HG02884 (cell line): ENCODE data around the gene PPP1R1B.

Experiments used
- ATAC-seq: cut with Tn5 transposase; IDR thresholded peaks from one replicate; pipeline ENCODE4 v1.9.1; 2021; ENCODE audit warnings: mild to moderate bottlenecking, moderate library complexity; ENCODE audit not compliant: unreplicated experiment

PPP1R1B gene

DNA sequence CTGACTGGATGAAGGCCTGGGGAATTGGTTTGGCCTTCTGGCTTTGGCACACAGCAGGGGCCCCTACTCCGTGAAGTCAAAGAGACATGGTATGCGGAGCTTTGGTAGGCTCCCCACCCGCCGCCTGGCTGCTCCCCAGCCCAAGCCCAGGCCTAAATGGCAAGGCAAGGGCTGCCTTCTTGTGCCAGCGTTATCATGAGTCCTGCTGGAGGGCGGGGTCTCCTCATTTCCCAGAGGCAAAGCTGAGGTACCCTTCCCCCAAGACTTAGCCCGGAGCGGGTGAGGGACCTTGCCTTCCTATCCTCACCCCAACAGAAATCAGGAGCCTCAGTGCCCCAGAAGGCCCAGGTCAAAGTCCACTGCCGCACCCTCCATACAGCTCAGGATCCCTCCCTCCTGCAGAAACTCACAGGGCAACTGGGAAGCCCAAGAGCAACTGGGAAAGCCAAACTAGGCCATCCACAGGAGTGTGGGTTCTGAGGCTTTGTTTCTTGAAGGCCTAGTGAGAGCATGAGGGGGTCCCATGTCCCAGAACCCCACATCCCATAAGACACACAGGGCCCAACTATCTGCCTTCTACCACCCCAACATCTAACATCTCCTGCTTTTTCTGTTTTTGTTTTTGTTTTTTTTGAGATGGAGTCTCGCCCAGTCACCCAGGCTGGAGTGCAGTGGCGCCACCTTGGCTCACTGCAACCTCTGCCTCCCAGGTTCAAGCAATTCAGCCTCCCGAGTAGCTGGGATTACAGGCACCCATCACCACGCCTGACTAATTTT lies 51.8 kb downstream of the PPP1R1B start:
- ATAC-seq: no peak

DNA sequence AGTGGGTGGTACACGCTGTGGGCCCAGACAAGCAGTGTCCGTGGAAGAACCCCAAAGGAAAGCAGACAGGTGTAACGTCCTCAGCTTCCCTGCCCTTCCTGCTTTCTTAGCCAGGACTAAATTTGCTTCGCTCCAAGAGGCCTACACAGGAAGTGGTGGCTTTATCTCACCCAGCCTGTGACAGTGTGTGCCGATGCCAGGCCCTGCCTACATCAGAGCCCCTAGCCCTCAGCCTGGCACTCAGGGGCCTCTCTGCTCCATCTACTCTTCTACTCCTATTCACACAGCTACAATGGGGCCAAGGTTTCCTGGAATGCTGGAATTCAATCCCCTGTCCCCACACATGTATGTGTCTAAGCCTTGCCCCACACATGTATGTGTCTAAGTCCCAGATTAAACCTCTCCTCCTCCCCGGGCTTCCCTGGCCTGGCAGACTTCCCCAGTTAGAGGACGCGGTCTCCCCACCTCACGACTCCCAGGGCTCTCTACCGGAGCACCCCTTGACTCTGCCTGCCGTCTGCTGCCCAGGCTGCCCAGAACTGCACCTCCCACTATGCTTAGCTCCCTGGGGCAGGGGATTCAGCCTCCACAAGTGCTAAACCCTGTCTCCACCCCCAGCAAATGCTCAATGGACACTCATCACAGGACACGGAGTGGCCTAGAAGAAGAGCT lies 52.9 kb downstream of the PPP1R1B start:
- ATAC-seq: no peak

DNA sequence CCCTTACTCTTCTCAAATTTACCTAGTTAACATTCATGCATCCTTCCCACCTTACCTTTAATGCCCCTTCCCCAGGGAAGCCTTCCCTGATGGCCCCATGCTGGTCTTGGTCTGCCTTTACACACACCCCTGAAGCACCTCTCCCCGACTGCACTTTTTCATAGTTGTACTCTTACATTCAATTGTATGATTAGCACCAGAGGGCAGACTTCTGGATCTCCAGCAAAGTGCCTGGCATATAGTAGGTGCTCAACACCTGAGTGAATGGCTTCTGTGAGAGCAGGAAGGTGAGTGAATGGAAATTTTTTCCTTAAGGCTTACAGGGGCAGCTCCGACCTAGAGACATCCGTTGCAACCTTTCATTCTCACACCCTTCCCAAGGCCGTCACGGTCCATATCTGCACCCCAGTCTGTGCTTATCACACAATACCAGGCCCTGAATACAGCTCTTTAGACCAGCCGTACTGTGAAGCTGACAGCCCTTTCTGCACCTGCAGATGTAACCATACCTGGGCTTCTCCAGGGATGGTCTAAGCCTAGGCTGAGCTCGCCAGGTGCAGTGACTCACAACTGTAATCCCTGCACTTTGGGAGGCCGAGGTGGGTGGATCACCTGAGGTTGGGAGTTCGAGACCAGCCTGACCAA lies 56.7 kb downstream of the PPP1R1B start:
- no peak for ATAC-seq

DNA sequence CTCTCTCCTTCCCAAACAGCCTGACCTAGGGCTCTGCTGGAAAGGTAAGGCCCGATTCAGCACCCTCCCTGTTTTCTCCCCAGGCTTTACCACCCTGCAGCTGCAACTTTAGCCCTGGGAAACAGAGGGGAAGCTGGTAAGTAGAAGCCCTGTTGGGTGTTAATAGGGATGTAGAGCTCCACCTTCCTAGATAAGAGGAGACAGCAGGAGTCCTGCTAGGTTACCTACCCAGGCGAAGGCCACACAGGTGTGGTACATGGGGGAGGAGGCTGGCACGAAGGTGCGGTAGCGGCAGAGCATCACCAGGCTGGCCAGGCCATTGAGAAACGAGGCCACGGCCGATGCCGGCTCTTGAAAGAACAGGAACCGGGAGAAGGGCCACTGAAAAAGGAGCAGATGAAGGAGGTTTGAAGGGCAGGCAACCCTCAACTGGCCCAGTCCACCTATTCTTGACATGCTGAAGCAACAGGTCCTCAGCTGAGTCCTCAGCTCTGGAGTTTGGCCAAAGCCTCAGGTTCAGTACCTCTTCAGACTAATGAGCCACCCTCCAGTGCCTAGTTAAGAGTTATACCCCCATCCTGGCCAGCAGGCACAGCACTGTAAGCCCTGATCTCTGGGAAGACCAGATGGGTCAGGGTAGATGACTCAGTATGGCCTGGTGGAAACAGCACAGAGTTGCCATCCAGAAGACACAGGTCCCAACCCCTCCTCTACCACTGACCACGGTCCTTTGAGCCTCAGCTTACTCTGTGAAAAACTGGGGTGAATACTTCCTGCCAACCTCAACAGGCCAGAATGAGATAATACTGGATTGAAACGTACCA lies 57.8 kb downstream of the PPP1R1B start:
- ATAC-seq: no peak
